IMR-90 (cell line): Measurements from ENCODE around the gene SNRNP70.

ENCODE experiments used
- BHLHE40 ChIP-seq: fragments of 150-350 bp; IDR thresholded peaks from 2 replicates; pipeline ENCODE4 v1.6.1; 2016; ENCODE audit warnings: mild to moderate bottlenecking, low read depth, low read length
- CEBPB ChIP-seq: IDR thresholded peaks from 2 replicates; pipeline ENCODE4 v1.6.1; 2012; ENCODE audit warnings: low read depth, low read length, improper control_type of control experiment
- CTCF ChIP-seq: conservative IDR thresholded peaks from 2 replicates; pipeline ENCODE4 v1.5.1; 2012; ENCODE audit warnings: mild to moderate bottlenecking, low read depth, low read length, improper control_type of control experiment
- FOS ChIP-seq: fragments of 150-350 bp; IDR thresholded peaks from 2 replicates; pipeline ENCODE4 v1.6.1; 2016; ENCODE audit warnings: low read depth, low read length
- MAFK ChIP-seq: IDR thresholded peaks from 2 replicates; pipeline ENCODE4 v1.6.1; 2012; ENCODE audit warnings: low read depth, low read length, improper control_type of control experiment
- POLR2A ChIP-seq: IDR thresholded peaks from 2 replicates; pipeline ENCODE4 v1.6.1; 2012; ENCODE audit warnings: mild to moderate bottlenecking, low read depth, low read length
- RAD21 ChIP-seq: IDR thresholded peaks from 2 replicates; pipeline ENCODE4 v1.6.1; 2012; ENCODE audit warnings: low read length, improper control_type of control experiment
- RFX5 ChIP-seq: IDR thresholded peaks from 2 replicates; pipeline ENCODE4 v1.8.0; 2012; ENCODE audit warnings: low read depth, mild to moderate bottlenecking, low read length, moderate library complexity
- SMC3 ChIP-seq: fragments of 150-350 bp; IDR thresholded peaks from 2 replicates; pipeline ENCODE4 v1.6.1; 2016; ENCODE audit warnings: low read depth, mild to moderate bottlenecking, antibody characterized with exemption, low read length, moderate library complexity
- USF2 ChIP-seq: fragments of 150-350 bp; IDR thresholded peaks from 2 replicates; pipeline ENCODE4 v1.6.1; 2017; ENCODE audit warnings: mild to moderate bottlenecking, antibody characterized with exemption, low read length, low read depth

GRCh38 chr19:49081273-49081672, 4.0 kb upstream of the SNRNP70 start:
- TF ChIP-seq CTCF (no peak), POLR2A (no peak), RAD21 (no peak), RFX5 (no peak), BHLHE40 (no peak), CEBPB (no peak), SMC3 (no peak), MAFK (no peak), USF2 (no peak), FOS (no peak)
